Kasumi-1 (cell line): ENCODE results near the gene AGTRAP.
A peak's percentile ranks its signal among the peaks of the same experiment; 100 is the strongest.

Experiments
- DNase-seq, 2 experiments: peaks; one replicate each; lab custom pipeline; 2025; lab: John Stamatoyannopoulos, UW

Gene AGTRAP

DNA sequence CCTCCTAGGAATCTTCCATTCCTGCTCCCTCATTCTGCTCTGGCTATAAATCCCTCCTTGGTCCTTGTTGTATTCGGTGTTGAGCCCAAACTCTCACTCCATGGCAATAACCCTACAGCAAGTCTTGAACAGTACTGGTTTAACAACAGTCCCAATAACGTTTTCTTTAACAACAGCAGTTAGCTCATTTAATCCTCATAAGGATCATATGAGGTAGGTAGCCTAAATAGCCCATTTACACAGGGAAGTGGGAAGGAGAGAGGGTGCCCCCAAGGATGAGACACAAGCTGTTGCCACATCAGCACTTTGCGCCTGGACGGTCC is 444 bp upstream of the AGTRAP start:
- DNase-seq = no peak

DNA sequence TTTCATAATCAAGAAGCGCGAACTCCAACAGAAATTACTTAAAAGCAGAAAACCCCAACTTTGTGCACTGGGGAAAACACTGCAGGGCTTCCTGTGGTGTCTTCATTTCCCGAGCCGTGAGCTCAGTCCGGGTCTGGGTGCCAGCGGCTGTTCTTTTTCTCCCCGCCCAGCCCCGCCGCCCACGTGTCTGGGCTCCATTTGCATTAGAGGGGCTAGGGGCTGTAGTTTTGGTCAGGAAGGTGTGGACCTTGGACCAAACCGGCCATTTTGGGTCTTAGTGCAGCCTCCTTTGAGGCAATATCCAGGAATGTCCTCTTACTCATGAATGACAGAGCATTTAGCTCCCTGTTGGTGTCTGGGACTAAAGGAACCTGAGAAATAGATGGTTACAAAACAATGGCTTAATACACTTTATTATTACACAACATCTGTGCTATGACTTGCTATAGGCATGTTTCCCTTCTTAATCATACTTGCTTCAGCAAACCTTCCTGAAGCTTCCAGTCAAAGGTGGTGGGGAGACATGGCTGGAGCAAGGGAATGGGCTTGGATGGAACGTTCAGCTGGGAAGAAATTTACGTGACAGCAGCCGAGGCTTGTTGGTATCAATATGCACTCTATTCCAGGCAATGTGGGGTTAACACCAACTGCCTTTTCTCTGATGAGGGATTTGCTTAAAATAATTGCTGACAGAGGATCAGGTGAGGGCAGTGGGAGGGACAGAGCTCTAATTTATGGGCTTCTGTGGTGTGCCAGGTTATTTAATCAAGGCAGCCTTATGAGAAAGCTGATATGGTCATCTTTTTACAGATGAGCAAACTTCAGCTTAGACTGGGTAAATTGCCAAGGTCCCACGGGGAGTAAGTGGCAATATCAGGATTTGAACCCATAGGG is 1.1 kb downstream of the AGTRAP start:
- no peak for DNase-seq

DNA sequence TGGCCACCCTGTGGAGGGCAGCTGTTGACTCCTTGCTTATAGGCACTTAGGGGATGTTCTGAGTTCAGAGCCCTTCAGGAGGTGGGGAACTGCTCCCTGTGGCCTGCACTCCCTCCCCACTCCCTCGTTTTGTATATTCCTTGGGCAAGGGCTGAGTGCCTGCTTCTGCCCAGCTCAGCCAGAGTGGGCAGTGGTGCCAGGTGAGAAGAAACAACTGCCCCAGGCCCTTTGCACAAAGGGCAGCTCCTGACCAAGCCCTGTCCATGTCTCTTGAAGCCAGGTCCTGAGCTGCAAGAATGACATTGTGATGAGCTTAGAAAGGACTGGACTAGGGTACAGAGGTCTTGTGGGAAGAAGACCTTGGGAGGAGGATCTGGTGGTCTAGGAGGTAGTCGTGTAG is 2.2 kb downstream of the AGTRAP start:
- no peak for DNase-seq

DNA sequence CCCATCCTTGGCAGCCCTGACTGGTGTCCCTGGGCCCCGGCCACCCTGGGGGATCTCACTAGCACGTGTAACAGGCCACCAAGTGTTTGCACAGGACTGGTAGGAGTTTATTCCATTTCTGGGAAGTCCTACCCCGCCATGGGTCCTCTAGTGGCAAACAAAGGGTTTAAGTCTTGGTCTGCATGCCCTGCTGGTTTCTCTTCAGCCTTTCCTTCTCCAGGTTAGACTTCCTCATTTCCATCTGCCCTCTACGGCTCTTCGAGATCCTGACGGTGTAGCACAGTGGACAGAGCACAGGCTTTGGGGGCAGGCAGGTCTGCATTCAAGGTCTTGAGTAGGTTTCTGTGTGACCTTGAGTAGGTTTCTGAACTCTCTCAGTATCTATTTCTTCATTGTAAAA is 2.8 kb downstream of the AGTRAP start:
- peak; percentile 61 to 67 for DNase-seq

DNA sequence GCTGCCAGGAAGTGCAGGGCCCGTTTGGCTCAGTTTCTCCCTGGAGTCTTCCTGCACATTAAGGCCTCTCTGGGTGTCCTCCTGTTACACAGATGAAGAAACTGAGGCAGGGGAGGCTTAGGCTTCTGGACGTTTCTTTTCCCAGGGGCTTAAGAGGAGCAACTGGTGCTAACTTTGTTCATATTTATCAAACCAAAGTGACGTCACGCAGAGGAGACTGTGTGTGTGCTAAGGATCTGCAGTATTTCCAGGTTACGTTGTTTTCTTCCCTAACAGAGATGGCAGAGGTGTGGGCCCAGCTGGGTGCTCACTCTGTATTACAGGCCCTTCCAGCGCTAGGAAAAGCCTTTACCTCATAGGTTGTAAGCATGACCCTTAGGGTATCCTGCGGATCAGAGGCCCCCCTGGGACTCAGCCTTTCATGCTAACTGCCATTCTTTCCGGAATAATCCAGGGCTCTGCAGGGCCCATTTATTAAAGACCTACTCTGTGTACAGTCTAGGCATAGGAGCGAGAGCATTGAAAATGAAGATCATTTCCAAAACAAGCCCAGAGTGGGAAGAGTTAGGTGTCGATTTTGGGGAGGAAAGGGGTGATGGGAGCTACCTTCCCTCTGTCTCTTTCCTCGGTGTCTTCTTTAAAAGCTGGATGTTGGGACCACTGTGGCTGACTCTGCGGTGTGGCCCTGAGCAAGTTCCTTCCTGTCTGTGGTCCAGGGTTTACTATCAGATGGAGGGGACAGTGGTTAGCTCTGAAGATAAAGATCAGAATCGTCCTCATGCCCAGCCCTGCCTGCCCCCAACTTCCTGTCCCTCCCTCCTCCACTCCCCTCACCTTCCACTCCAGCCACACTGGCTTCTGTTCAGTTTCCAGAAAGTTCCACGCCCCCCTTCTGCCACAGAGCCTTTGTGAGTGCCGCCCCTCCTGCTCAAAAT is 4.6 kb downstream of the AGTRAP start:
- DNase-seq = peak; percentile 74 to 86

DNA sequence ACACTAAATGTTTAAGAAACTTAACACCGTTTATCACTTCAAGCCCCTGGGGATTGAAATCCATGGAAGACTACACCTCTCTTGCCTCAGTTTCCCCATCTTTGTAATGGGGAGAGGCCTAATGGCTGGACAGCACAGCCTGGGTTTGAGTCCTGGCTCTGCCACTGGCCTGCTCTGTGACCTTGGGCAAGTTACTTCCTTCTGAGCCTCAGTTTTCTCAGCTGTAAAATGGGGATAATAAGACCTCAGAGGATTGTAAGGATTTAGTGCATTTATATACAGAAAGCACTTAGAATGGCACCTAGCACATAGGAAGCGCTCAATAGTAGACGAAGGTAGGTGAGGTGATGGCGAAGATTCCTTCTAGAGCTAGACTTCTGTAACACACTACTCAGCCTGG is 5.5 kb downstream of the AGTRAP start:
- no peak for DNase-seq

DNA sequence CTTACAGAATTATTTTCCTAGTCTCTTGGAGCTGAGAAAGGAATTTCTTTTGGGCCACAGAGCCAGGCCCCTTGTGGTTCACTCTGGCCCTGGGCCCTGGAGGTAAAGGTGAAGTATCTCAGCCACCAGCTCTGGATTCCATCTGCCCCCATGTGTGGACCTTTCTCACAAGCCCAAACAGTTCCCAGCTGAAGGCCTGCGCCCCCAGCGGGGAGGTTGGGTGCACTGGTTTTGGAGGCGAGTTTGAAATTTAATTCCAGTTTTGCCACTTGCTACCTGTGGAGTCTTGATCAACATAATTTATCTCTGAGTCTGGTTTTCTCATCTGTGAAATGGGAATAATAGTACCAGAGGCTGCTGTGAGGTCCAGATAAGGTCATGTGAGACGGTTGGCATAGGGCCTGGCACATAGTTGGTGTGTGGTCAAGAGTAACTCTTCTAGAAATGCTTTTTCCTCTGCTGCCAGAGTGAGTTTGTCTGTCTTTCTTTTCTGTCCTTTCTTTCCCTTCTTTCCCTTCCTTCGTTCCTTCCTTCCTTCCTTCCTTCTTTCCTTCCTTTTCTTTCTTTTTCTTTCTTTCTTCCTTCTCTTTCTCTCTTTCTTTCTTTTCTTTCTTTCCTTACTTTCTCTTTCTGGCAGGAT is 6.1 kb downstream of the AGTRAP start:
- no peak for DNase-seq

DNA sequence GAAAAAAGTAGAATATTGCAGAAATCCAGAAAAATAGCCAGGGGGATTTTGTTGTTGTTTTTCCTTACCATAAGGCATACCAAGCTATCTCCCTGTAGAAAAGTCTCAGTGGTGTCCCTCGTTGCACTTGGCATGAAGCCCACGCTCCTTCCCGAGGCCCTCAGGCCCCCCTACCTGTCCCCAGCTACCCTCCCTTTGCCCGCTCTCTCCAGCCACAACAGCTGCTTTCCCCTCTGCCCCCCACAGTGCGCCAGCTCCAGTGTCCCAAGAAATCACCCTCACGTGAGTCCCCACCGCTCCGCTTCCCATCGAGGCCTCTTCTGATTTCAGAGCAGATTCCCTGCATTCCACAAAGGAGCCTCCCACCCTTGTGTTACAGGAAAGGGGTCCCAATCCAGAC is 8.4 kb downstream of the AGTRAP start:
- no peak for DNase-seq

DNA sequence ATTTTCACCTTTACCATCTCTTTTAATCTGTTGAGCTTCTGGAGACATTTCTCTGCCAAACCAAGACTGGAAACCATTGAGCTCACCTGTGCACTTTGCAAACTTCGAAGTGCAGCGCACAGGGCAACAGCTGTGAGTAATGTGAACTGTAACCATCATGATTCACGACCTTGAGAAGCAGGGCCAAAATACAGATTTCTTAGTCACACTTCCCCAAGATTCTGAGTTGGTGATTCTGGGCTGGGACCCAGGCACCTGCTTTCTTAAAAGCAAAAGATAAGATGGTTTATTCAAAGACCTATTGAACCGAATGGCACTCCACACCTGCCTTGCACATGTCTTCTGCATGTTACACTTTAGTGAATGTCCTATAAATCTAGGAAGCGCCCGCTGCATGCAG is 10.2 kb downstream of the AGTRAP start:
- DNase-seq = no peak

DNA sequence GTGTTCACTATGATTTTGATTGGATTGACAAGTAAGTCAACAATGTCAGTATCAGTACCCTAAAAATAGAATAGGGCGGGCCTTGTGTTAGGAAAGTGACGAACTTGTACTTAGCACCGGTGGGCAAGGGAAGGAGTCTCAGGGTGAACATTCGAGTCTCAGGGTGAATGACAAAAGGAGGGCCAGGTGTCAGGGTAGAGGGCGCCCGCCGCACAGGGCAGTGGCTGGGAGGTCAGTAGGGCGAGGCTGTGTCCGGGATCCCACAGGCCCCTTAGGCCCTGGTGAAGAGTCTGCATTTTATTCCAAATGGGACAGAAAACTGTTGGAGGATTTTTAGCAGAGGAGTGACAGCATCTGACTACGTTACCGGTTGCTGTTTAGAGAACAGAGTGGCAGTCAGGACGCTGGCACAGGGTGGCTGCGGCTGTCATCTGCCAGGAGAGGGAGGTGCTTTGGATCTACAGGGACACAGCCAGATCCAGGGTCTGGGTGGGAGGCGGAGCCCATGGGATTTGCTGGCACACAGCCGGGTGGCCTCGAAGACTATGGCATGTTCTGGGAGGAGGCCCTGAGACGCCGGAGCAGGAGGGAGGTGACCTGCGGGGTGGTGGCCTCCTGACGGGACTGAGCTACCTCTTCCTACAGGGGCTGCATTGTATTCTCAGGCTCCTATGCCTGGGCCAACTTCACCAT is 11.0 kb downstream of the AGTRAP start:
- no peak for DNase-seq

DNA sequence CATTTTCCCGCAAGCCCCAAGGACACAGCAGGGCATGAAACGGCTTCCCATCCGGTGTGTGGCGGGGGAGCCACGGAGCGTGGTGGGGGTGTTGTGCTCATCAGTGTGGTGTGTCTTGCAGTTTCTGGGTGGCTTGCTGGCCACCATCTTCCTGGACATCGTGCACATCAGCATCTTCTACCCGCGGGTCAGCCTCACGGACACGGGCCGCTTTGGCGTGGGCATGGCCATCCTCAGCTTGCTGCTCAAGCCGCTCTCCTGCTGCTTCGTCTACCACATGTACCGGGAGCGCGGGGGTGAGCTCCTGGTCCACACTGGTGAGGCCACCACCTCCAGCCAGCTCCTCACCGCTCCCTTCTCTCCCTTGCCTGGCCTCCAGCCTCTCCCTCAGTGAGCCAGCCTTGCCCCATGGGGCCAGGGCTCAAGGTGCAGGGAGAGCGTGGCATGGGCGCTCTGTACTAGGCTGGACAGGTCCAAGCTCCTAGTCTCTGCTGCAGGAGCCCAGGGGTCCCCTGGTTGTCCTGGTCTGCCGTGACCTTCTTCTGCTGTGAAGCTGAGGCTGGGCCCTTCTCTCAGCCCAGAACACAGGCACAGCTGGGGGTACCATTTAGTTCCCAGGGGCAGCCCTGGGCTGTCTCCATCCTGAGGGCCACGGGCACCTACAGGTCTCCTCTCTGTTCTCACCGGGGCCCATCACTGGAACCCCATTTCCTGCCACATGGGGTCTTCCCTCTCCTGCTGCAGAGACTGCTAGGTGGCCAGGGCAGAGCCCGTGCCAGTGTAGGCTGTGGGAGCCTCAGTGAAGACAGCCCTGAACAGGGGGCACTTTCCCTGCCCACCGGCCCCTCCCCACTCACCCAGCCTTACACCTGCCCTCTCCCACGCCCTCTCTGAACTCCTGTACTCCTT is 12.6 kb downstream of the AGTRAP start:
- no peak for DNase-seq

DNA sequence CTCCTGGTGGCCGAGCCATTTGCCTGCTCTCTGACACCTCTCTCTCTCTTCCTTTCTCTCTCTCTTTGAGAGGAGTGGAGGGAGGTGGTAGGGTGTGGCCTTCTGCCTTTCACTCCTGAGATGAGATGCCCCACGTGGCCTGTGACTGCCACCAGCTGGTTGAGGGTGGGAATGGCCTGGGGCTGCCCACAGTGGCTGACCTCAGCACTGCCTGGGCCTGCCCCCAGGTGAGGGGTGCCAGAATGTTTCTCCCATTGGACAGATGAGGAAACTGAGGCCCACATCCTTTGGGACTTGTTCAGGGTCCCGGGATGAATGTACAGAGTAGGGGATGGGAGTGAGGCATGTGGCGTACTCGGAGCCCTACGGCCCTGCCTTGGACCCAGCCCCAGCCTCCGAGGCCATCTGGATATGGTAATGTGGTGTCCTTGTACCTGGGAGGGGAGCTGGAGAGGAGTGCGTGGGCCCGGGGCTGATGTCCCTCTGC is 13.3 kb downstream of the AGTRAP start:
- peak; percentile 46 to 74 for DNase-seq

DNA sequence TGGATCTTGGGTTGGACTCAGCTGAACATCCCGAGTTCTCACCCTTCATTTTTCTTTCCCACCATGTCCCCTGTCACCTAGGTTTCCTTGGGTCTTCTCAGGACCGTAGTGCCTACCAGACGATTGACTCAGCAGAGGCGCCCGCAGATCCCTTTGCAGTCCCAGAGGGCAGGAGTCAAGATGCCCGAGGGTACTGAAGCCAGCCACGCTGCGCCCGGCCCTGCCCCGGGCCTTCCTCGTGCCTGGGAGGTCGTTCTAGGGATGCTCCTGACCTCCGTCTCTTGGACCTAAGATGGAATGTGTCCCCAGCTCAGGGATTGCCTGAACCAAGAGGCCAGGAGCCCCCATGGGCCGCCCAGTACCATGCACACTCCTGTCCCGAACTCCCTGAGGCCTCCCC is 14.1 kb downstream of the AGTRAP start:
- DNase-seq = no peak

DNA sequence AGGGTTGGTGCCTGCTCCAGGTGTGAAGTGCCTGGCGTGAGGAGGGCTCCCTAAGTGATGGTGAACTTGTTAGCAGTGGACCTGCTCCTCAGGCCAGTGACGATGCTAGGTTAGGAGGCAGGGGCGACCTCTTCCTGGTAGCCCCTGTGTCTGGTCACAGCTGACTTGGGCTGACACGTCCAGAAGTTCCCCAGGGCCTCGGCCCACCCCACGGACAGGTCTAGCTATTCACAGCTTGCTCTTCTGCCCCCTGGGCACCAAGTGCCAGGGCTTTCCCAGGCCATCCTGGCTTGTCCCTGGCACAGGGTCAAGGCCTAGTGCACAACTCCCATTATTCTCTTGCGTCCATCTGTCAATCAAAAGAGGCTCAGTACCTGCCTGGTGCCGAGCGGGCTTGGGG is 15.2 kb downstream of the AGTRAP start:
- DNase-seq = no peak

DNA sequence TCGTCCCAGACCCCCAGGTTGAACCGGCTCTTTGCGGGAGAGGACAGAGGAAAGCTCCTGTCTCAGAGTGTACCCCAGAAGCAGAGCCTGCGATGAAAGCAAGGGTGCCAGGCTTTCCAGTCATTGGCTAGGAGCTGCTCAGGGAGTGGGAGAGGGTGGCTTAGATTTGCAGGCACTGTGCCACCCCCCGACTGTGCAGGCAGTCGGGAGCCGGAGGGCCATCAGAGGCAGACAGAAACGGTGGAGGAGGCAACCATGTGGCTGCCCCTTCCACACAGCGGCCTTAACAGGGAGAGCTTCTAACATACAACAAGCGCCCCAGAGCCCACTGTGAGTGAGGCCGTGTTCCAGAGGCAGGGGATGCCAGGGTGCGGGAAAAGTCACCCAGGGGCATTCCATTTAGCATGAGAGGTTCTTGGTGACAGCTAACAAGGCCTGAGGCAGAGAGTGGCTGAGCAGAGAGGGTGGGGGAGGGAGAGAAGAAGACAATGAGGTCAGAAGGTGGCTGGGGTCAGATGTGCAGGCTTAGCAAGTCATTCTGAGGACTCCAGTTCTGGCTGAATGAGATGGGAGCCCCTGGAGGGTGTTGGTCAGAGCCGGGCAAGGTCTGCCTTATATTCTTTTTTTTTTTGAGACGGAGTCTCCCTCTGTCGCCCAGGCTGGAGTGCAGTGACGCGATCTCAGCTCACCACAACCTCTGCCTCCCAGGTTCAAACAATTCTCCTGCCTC is 16.6 kb downstream of the AGTRAP start:
- no peak for DNase-seq

DNA sequence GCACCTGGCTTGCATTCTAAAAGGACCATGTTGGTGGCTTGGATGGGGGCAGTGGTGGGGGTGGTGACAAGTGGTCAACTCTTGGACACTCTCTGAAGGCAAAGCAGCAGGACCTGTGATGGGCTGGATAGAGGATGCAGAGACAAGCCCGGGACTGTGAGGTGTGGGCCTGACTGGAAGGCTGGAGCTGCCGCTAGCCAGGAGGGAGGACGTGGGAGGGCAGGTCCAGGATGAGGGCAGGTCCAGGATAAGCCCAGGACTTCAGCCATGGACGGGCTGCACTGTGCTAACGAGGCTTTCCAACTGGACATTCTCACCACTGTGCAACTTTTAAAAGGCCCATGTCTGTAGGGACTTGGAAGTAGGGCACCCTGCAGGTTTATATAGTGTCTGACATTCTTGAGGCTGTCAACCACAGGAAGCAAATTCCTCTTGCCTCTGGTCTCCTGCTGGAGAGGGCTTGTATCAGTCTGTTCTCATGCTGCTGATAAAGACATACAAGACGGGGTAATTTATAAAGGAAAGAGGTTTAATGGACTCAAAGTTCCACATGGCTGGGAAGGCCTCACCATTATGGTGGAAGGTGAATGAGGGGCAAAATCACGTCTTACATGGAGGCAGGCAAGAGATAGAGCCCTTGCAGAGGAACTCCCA is 17.7 kb downstream of the AGTRAP start:
- DNase-seq = no peak

DNA sequence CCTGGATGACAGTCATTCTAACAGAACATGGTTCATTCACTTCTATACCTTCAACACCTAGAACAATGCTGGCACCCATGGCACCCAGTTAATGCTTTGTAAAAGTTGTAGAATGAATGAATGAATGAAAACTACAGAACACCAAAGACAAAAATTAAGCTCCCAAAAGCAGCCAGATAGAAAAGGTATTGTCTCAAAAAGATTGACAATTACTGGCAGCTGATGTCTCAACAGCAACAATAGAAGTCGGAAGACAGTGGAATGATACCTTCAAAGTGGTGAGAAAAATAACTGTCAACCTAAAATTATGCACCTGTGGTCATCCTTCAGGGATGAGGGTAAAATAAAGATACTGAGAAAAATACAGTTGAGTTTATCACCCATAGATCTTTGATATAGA is 21.1 kb downstream of the AGTRAP start:
- no peak for DNase-seq

DNA sequence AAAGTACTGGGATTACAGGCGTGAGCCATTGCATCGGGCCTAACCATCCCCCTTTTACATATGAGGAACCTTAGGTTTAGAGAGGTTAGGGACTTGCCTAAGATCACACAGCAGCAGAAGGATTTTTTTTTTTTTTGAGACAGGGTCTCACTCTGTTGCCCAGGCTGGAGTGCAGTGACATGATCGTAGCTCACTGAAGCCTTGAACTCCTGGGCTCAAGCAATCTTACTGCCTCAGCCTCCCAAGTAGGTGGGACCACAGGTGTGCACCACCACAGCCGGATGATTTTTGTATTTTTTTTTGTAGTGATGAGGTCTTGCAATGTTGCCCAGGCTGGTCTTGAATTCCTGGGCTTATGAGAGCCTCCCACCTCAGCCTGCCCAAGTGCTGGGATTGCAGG is 23.9 kb downstream of the AGTRAP start:
- DNase-seq = no peak

DNA sequence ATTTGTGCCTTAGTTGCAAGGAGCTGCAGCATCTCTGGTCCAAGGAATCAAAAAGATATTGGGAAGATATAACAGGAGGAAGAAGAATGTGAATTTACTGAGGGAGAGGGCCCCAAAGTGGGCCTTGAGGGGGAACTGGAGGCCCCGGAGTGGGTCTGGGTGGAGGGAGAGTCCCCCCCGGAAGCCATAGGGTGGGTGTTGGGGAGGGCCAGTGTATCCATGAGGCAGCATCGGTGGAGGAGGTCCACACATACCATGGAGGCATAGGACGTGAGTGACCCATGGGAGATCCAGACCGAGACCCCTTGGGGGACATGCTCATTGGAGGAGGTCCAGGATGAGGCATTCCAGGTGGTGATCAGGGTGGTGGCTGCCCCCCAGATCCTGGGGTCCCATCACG is 25.3 kb downstream of the AGTRAP start:
- no peak for DNase-seq

DNA sequence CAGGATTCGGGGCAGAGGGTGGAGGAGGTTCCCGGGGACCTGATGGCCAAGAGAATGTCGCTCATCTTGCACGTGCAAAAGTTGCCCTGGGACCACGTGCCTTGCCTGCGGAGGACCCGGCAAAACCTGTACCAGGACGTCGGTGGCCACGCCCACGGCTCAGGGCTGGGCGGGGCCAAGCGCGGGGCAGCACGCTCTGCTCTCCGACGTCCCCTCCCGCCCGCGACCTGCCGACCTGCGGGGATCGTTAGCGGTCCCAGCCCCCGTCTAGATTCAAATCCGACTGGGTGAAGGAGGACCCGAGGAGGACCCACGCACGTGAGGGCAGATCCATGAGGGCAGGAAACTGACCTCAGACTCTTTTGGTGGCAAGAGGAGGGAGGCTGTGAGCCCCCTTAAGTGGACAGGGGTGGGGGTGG is 26.1 kb downstream of the AGTRAP start, which contains the start of gene C1orf167:
C1orf167 (plus strand) TSS at position 206 of the 419 bp plus-strand sequence. CDS start 2,208 bp downstream, outside the sequence.
- DNase-seq = no peak
